Central memory CD8-positive, alpha-beta T cell (primary cell): Measurements from ENCODE around the gene ARHGAP30.

Source experiments
- ATAC-seq: fragments of 150-1000 bp; cut with Tn5 transposase; replicated peaks from 2 replicates; pipeline ENCODE4 v1.10.0; 2022; ENCODE audit warnings: mild to moderate bottlenecking, moderate FRiP score, moderate number of reproducible peaks; ENCODE audit not compliant: poor library complexity, severe bottlenecking; ENCODE audit errors: extremely low read depth
- DNase-seq, 2 donors: peaks; one replicate each; pipeline ENCODE4 v3.0.0; 2021; ENCODE audit warnings: low spot score in 2 of 2
- H3K27ac Mint-ChIP-seq: one replicate; pipeline ENCODE4 v1.8.0; 2022; ENCODE audit warnings: low read depth, mild to moderate bottlenecking, moderate library complexity, mixed read lengths
- H3K27me3 Mint-ChIP-seq: one replicate; pipeline ENCODE4 v1.8.0; 2022; ENCODE audit warnings: mixed read lengths
- H3K36me3 Mint-ChIP-seq: one replicate; pipeline ENCODE4 v1.8.0; 2022; ENCODE audit warnings: mild to moderate bottlenecking, moderate library complexity, mixed read lengths; ENCODE audit not compliant: insufficient read depth
- H3K4me1 Mint-ChIP-seq: one replicate; pipeline ENCODE4 v1.8.0; 2022; ENCODE audit warnings: mixed read lengths
- H3K4me3 Mint-ChIP-seq: one replicate; pipeline ENCODE4 v1.8.0; 2022; ENCODE audit warnings: mild to moderate bottlenecking, moderate library complexity, mixed read lengths
- H3K9me3 Mint-ChIP-seq: one replicate; pipeline ENCODE4 v1.8.0; 2022; ENCODE audit warnings: mixed read lengths

The ARHGAP30 gene

GRCh38 chr1:161054805-161055204 is 14.9 kb downstream of the ARHGAP30 start:
- Mint-ChIP-seq H3K27ac (no peak overlapping the region), H3K27me3 (no peaks in the 10 kb centered on the region), H3K4me1 (peaks cover 32% of the 10 kb centered on the region), H3K9me3 (no peaks in the 10 kb centered on the region), H3K36me3 (peaks cover 82% of the 10 kb centered on the region), H3K4me3 (no peak overlapping the region)
- ATAC-seq (no peak), DNase-seq (no peak)

DNA sequence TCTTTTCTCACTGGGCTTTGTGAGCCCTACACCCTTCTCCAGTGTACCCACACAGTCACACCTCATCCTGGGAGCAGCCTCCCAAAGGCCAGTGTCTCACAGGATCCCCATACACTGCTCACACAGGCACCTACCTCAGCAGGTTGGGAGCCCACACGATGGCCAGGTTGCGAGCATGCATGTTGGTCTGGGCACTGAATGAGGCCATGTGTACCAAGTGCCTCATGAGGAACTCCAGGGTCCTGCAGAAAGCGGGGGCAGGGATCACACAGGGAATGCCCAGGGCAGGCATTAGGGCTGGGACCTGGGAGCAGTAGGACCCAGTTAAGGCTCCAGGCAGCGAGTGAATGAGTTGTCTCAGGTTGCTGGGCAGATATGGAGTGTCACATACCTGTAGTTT is 15.5 kb downstream of the ARHGAP30 start:
- H3K4me1 Mint-ChIP-seq = peaks cover 30% of the 10 kb centered on the region
- H3K27me3 Mint-ChIP-seq = no peaks in the 10 kb centered on the region
- ATAC-seq (no peak), DNase-seq (no peak)
- no peak overlapping the region for H3K27ac Mint-ChIP-seq
- H3K9me3 Mint-ChIP-seq = no peaks in the 10 kb centered on the region
- H3K4me3 Mint-ChIP-seq = no peak overlapping the region
- H3K36me3 Mint-ChIP-seq = peaks cover 82% of the 10 kb centered on the region

GRCh38 chr1:161052899-161053298 is 16.8 kb downstream of the ARHGAP30 start:
- Mint-ChIP-seq H3K9me3 (no peaks in the 10 kb centered on the region), H3K4me3 (no peak overlapping the region), H3K4me1 (peaks cover 39% of the 10 kb centered on the region), H3K36me3 (peaks cover 81% of the 10 kb centered on the region), H3K27ac (peak overlapping the region; percentile 72), H3K27me3 (no peaks in the 10 kb centered on the region)
- DNase-seq = no peak
- ATAC-seq = no peak

DNA sequence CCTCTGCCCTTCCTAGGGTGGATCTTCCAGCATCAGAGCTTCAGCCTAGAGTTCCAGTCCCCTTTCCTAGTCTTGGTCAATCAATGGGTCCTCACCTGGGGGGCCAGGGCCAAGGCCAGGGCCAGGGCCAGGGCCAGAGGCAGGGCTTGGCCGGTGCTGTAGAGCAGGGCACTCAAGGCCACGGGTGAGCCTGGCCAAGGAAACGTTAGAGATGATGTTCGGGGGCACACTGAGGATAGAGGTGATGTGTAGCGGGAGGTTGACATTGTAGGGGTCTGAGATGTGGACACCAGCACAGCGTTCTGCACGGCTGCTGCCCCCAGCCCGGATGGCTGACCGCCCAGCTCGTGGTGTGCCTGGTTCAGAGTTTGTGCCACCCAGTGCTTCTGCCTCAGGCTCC is 18.5 kb downstream of the ARHGAP30 start:
- Mint-ChIP-seq H3K36me3 (peaks cover 65% of the 10 kb centered on the region), H3K27me3 (no peaks in the 10 kb centered on the region), H3K4me3 (no peak overlapping the region), H3K27ac (no peak overlapping the region), H3K4me1 (peaks cover 46% of the 10 kb centered on the region), H3K9me3 (no peaks in the 10 kb centered on the region)
- no peak for ATAC-seq
- no peak for DNase-seq

DNA sequence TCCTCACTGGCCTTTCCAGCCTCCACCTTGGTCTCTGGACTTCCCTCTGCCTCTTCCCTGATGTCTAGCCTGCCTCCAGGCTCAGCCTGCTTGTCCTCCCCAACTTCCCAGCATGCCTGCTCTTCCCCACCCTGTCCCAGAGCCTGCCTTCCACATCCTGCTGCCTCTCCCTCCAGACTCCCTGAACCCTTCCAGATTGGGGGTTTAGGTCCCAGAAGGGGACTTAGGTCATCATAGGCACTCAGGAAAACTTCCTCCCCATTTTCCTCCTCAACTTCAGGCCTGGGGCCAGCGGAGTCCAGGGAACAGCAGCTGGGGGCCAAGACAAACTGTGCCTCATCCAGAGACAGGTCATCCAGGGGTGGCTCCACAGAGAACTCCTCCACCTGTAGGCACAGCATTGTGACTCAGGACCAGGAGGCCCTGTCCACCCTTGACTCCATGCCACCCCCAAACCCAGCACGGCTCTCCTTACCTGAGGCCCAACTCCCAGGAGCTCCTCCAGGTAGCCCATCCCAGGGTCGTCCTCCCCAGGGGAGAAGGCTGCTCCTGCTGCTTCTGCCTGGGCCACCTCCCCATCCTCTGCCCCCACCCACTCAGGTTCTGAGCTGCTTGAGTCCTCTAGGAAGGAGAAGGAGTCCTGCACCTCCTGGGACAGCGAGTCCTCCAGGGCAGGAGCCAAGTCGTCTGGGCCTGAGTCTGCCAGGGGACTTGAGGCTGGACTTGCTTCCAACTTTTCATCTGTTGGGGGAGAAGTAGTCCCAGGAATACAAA is 20.6 kb downstream of the ARHGAP30 start:
- DNase-seq (no peak), ATAC-seq (no peak)
- H3K9me3 Mint-ChIP-seq = no peaks in the 10 kb centered on the region
- peaks cover 59% of the 10 kb centered on the region for H3K4me1 Mint-ChIP-seq
- peak overlapping the region; percentile 96 for H3K27ac Mint-ChIP-seq
- H3K27me3 Mint-ChIP-seq = no peaks in the 10 kb centered on the region
- peaks cover 58% of the 10 kb centered on the region for H3K36me3 Mint-ChIP-seq
- H3K4me3 Mint-ChIP-seq = no peak overlapping the region

GRCh38 chr1:161047436-161048420 is 22.0 kb downstream of the ARHGAP30 start:
- no peak for DNase-seq
- no peak for ATAC-seq
- Mint-ChIP-seq H3K27ac (peak overlapping the region; percentile 96), H3K4me1 (peaks cover 55% of the 10 kb centered on the region), H3K36me3 (peaks cover 49% of the 10 kb centered on the region), H3K4me3 (peak overlapping the region; percentile 89), H3K9me3 (no peaks in the 10 kb centered on the region), H3K27me3 (no peaks in the 10 kb centered on the region)

GRCh38 chr1:161046605-161047228 is 23.0 kb downstream of the ARHGAP30 start:
- peaks cover 44% of the 10 kb centered on the region for H3K36me3 Mint-ChIP-seq
- peaks cover 56% of the 10 kb centered on the region for H3K4me1 Mint-ChIP-seq
- DNase-seq = no peak

DNA sequence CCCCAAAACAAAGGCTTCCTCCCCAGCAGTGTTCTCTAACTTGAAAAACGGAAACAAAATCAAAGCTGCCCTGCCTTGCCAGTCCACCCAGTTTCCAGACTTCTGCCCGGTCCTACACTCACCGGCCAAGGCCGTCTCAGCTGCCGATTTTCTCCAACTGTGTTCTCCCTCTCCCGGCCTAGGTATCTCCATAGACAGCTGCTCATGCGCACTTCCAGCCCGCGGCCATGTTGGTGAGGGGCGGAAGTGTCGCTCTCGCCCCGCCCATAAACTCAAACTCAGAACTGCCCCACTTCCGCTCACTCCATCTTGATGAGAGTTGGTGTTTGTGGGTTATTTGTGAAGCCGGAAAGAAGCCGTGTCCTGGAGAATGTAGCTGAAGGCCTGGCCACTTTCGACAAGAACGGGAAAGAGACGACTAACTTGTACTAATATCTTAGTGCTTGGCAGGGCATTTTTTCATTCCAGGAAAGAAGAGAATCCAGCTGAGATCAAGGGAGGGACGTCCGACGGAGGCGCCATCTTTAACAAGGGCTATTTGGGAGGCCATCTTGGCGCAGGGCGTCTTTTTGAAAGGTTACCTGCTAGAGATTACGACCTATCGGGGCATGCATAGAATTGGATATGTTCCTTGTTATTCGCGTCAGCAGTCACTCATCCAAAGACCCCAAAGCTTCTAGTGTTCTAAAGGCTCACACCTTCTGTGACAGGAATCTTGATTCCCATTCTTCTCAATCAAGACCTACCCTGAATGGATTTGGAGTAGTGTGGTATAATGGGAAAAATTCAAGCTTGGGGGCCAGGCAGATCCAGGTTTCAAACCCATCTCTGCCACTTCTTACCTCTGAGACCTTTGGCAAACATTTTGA is 23.7 kb downstream of the ARHGAP30 start, which contains the start of gene USF1:
TSS of gene USF1 (minus strand) at position 242 of the 869 bp plus-strand sequence. CDS start 2,702 bp downstream, outside the sequence.
- peak; percentile 93 for DNase-seq
- no peaks in the 10 kb centered on the region for H3K27me3 Mint-ChIP-seq
- H3K36me3 Mint-ChIP-seq = peaks cover 48% of the 10 kb centered on the region
- H3K9me3 Mint-ChIP-seq = no peaks in the 10 kb centered on the region
- H3K4me1 Mint-ChIP-seq = peaks cover 61% of the 10 kb centered on the region
- peak within 1 kb of the TSS; percentile 96 for H3K27ac Mint-ChIP-seq
- ATAC-seq = peak; percentile 84
- H3K4me3 Mint-ChIP-seq = peak within 1 kb of the TSS; percentile 89

More at GRCh38 chr1:161046605-161047228, 23.0 kb downstream of the ARHGAP30 start:
- Mint-ChIP-seq H3K4me3 (peak overlapping the region; percentile 89), H3K9me3 (no peaks in the 10 kb centered on the region), H3K27ac (peak overlapping the region; percentile 96), H3K27me3 (no peaks in the 10 kb centered on the region)
- ATAC-seq = no peak

- DNase-seq = peak in 1 of 2 donors; percentile 45
- Mint-ChIP-seq H3K27me3 (no peaks in the 10 kb centered on the region), H3K4me3 (peak overlapping the region; percentile 89), H3K36me3 (peaks cover 49% of the 10 kb centered on the region), H3K27ac (peak overlapping the region; percentile 96), H3K9me3 (no peaks in the 10 kb centered on the region), H3K4me1 (peaks cover 61% of the 10 kb centered on the region)
- peak; percentile 45 for ATAC-seq
Measured at GRCh38 chr1:161044908-161045735, 24.6 kb downstream of the ARHGAP30 start.

DNA sequence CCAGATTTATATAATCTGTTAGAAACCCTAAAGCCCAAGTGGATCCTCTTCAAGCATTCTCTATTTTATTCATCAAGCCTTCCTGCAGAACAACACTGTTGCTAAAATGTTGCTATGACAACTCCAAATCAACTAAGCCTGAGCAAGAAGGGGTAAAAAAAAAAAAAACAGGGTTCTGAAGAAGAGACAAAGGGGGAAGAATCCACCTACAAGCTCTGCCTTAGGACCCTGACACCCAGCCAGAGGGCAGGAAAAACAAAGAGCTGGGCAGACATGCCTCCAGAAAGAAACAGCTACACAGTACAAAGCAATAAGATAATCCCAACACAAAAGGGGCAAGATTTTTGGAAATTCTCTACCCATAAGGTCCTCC is 25.2 kb downstream of the ARHGAP30 start:
- DNase-seq (no peak), ATAC-seq (peak; percentile 17)
- Mint-ChIP-seq H3K36me3 (peaks cover 47% of the 10 kb centered on the region), H3K27ac (peak overlapping the region; percentile 96), H3K27me3 (no peaks in the 10 kb centered on the region), H3K4me1 (peaks cover 61% of the 10 kb centered on the region), H3K4me3 (peak overlapping the region; percentile 89), H3K9me3 (no peaks in the 10 kb centered on the region)

DNA sequence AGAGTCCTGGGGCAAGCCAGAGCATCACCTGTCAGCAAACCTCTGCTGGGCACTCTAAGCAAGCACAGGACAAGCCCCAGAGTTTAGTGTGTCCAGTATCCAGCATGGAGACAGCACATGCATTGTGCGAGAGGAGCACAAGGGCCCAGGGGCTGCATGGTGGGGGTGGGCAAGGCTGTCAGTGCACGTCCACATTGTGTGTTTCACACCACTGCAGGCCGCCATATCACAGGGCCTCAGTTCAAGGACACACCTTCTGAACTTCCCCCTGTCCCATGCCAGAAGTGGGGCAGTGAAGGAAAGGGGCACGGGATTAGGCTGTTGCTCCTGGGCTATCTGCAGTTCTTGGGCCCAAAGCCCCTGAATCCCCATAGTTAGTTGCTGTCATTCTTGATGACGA is 30.1 kb downstream of the ARHGAP30 start:
- peak overlapping the region; percentile 92 for H3K4me3 Mint-ChIP-seq
- H3K27ac Mint-ChIP-seq = peak overlapping the region; percentile 87
- peaks cover 37% of the 10 kb centered on the region for H3K4me1 Mint-ChIP-seq
- DNase-seq = no peak
- no peak for ATAC-seq
- H3K36me3 Mint-ChIP-seq = peaks cover 32% of the 10 kb centered on the region
- no peaks in the 10 kb centered on the region for H3K9me3 Mint-ChIP-seq
- no peaks in the 10 kb centered on the region for H3K27me3 Mint-ChIP-seq
